Brain microvascular endothelial cell (primary cell): ENCODE results near the gene ATP5F1E.

Source experiments
- DNase-seq: peaks from one replicate; pipeline ENCODE4 v3.0.0-alpha.2; 2020
- H3K27ac ChIP-seq: fragments of 250-450 bp; sonication (Bioruptor Pico); 2 replicates; pipeline ENCODE4 v1.5.1; 2020; ENCODE audit warnings: mild to moderate bottlenecking, moderate library complexity
- H3K27me3 ChIP-seq: fragments of 250-450 bp; sonication (Bioruptor Pico); replicated peaks from 2 replicates; pipeline ENCODE4 v1.5.1; 2020; ENCODE audit warnings: mild to moderate bottlenecking
- H3K36me3 ChIP-seq: fragments of 250-450 bp; sonication (Bioruptor Pico); replicated peaks from 2 replicates; pipeline ENCODE4 v1.5.1; 2020; ENCODE audit warnings: mild to moderate bottlenecking
- H3K4me3 ChIP-seq: 2 replicates; pipeline ENCODE4 v1.5.1; 2011; ENCODE audit warnings: low read depth, mild to moderate bottlenecking, control low read depth, low read length, moderate library complexity
- in situ Hi-C: cut with HindIII; loops from 2 replicates; pipeline ENCODE4 v1.10.0; 2017; ENCODE audit warnings: low sequenced_read_pairs, low pct_ligation_motif_present
- TF ChIP-seq, protein P1 (sequence below): IDR thresholded peaks from 2 replicates; pipeline ENCODE4 v1.5.1; 2011; ENCODE audit warnings: low read depth, mild to moderate bottlenecking, moderate library complexity, low read length, control low read depth, inconsistent platforms; ENCODE audit errors: missing control alignments

ATP5F1E gene

DNA sequence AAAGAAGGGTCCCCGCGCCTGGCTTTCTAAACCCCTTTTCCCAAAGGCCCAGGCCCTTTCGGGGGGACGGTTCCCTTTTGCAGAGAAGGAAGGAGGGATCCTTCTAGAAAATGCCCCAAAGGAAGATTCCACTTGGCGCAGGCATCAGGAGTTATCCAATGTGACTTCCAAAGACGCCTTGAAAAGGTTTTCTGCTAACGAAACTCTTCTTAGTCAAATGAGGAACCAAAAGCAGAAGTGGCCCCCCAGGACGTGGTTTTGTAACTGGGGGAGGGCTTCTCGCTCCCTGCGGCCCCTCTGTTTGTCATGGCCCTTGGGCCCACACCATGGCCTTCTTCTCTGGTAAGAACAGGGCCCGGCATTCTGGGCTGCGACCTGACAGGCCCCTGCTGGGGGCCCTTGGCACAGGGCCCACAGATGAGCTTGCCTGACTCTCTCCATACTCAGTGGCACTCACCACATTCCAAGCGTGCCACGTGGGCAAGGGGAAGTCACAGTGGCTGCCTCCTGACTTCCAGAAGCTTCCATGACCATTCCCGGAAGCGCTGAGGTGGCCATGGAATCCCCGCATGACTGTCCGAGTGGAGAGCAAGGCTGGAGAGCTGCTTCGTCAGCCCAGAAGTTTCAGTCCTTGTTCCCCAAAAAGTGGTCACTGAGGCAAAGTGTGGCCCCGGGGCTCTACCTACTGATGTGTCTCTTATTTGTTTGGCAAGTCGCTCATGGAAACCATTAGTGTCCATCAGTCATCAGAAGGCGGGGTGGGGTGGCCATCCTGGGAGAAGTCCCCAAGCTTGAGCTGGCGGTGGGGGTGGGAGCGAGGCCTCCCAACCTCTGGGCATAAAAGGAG lies 24.2 kb downstream of the ATP5F1E start:
- Histone ChIP-seq H3K36me3 (no peaks in the 10 kb centered on the region), H3K27ac (peak overlapping the region; percentile 58), H3K4me3 (peak overlapping the region; percentile 60), H3K27me3 (no peaks in the 10 kb centered on the region)
- TF ChIP-seq, protein P1, sequence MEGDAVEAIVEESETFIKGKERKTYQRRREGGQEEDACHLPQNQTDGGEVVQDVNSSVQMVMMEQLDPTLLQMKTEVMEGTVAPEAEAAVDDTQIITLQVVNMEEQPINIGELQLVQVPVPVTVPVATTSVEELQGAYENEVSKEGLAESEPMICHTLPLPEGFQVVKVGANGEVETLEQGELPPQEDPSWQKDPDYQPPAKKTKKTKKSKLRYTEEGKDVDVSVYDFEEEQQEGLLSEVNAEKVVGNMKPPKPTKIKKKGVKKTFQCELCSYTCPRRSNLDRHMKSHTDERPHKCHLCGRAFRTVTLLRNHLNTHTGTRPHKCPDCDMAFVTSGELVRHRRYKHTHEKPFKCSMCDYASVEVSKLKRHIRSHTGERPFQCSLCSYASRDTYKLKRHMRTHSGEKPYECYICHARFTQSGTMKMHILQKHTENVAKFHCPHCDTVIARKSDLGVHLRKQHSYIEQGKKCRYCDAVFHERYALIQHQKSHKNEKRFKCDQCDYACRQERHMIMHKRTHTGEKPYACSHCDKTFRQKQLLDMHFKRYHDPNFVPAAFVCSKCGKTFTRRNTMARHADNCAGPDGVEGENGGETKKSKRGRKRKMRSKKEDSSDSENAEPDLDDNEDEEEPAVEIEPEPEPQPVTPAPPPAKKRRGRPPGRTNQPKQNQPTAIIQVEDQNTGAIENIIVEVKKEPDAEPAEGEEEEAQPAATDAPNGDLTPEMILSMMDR = no peak
- in situ Hi-C loops = no loop called here
- no peak for DNase-seq

GRCh38 chr20:59006864-59007664 lies 25.1 kb downstream of the ATP5F1E start, which contains the start of gene CTSZ:
Gene CTSZ (minus strand): TSS chr20:59007254. CDS start chr20:59007128, 126 bp downstream.
- H3K27me3 ChIP-seq = no peaks in the 10 kb centered on the region
- peak within 1 kb of the TSS; percentile 60 for H3K4me3 ChIP-seq
- no peaks in the 10 kb centered on the region for H3K36me3 ChIP-seq
- no peak for DNase-seq
- in situ Hi-C loops = no loop called here
- TF ChIP-seq, protein P1 = no peak
- H3K27ac ChIP-seq = peak within 1 kb of the TSS; percentile 58

DNA sequence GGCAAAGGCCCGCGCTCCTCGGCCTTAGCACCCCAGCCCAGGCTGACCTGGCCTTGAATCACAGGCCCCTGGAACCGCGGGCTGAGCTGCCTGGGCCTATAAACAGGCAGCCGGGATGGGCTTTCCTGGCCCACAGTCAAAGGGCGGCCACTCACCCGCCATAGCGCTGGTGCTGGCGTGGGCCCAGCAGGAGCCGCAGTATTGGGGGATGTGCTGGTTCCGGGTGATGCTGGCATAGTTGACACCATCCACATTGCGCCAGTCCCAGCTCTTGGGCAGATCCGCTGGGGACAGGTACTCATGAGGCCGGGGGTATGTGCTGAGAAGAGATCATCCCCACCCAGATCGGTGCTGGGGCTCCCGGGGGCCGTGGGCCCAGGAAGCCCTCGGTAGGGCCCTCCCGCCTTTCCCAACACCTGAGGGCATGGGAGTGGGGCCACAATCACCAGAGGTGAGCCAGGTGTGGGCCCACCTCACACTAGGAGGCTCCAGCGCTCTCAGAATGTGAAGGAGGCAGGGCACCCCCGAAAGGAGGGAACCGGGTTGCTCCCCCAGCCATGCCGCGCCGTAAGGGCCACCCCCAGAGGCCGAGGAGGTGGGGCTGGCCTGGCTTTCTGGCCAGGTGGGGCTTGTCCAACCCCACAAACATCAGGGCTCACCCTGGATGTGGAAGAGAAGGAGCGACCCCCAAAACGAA lies 25.8 kb downstream of the ATP5F1E start:
- in situ Hi-C loops = no loop called here
- no peak for DNase-seq
- TF ChIP-seq, protein P1 = no peak
- H3K27ac ChIP-seq = peak overlapping the region; percentile 58
- H3K36me3 ChIP-seq = peaks cover 1% of the 10 kb centered on the region
- H3K27me3 ChIP-seq = no peaks in the 10 kb centered on the region
- peak overlapping the region; percentile 60 for H3K4me3 ChIP-seq

DNA sequence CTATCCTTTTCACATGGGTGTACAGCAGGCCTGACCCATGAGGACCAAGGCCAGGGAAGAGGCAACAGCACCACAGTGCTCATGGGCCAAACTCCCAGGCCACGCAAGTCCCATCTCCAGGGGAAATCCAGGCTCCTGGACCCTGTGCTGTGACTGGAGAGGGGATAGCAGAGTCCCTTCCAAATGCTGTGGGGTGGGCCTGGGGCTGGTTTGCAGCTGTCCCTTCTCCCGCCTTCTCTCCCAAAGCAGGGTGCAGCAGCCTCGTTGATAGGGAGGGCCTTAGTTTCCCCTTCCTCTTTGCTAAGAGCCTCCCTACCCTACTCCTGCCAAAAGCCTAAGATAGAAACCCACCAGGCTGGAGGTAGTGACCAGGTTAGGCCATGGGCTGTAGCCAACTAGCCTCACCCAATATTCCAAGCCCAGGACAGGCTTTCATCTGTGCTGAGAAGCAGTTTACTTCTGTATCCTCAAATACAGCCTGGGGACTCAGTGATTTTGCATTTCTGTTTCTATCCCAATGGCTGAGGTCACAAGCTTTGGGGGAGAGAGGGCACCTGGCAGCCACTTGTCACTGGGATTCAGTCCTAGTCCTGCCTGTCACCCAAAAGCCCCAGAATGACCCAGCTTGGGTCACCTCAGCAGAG lies 26.5 kb downstream of the ATP5F1E start:
- in situ Hi-C loops = no loop called here
- Histone ChIP-seq H3K27ac (no peak overlapping the region), H3K4me3 (peak overlapping the region; percentile 60)

More for the DNA sequence above, 26.5 kb downstream of the ATP5F1E start:
- Histone ChIP-seq H3K36me3 (peaks cover 4% of the 10 kb centered on the region), H3K27me3 (no peaks in the 10 kb centered on the region)
- DNase-seq = no peak
- TF ChIP-seq, protein P1 = no peak
